Epithelial cell of proximal tubule (primary cell): Measurements from ENCODE around the gene PM20D2. TPM values are rescaled to one million over a fixed set of nuclear protein-coding genes. Genes with fewer than 3 reads are reported as not detected.

Experiments
- DNase-seq: peaks from one replicate; pipeline ENCODE4 v3.0.0-alpha.2; 2011; ENCODE audit warnings: low read depth
- H3K4me3 ChIP-seq: 2 replicates; pipeline ENCODE4 v1.5.1; 2011; ENCODE audit warnings: low read depth, mild to moderate bottlenecking, low read length
- CTCF ChIP-seq: conservative IDR thresholded peaks from 2 replicates; pipeline ENCODE4 v1.5.1; 2012; ENCODE audit warnings: low read depth, mild to moderate bottlenecking, low read length
- total RNA-seq: library from RNA; depleted of rRNA; stranded (reverse); fragments of >200 nt; gene quantifications from 2 replicates; pipeline ENCODE4 v1.2.3, GENCODE V29; 2015

Gene PM20D2
- total RNA-seq, 1 donor from 2014 or later = 46.5 TPM

GRCh38 chr6:89132057-89132456 is 13.8 kb upstream of the PM20D2 start:
- no peak for DNase-seq
- H3K4me3 ChIP-seq = no peak overlapping the region
- TF ChIP-seq CTCF = no peak

- no peak for DNase-seq
- no peak overlapping the region for H3K4me3 ChIP-seq
- TF ChIP-seq CTCF = no peak
Observed at GRCh38 chr6:89133981-89134380, 11.9 kb upstream of the PM20D2 start.

- no peak overlapping the region for H3K4me3 ChIP-seq
- TF ChIP-seq CTCF = no peak
- DNase-seq = no peak
Observed at GRCh38 chr6:89134723-89135122, 11.1 kb upstream of the PM20D2 start.

- H3K4me3 ChIP-seq = no peak overlapping the region
- no peak for TF ChIP-seq CTCF
- no peak for DNase-seq
Observed at GRCh38 chr6:89138173-89138572, 7.7 kb upstream of the PM20D2 start.

GRCh38 chr6:89139509-89140346 is 6.1 kb upstream of the PM20D2 start:
- no peak for TF ChIP-seq CTCF
- no peak for DNase-seq
- H3K4me3 ChIP-seq = no peak overlapping the region

- H3K4me3 ChIP-seq = no peak overlapping the region
- TF ChIP-seq CTCF = no peak
- DNase-seq = no peak
Observed at GRCh38 chr6:89140347-89141156, 5.3 kb upstream of the PM20D2 start.
